Measurements from ENCODE around the gene IL37.
A peak's percentile ranks its signal among the peaks of the same experiment; 100 is the strongest.
"Not testable (repeated sequence)": the region's sequence is repeated elsewhere in the genome, so short reads cannot be mapped to it uniquely, and the experiment has no call there.

IL37 gene

GRCh38 chr2:112918256-112918655 is 7.3 kb downstream of the IL37 start:
- no peak for DNase-seq (ENCODE audit: low read depth, low spot score)
- H3K4me3 ChIP-seq (ENCODE audit: low read length), result no peak overlapping the region

GRCh38 chr2:112919086-112919485 is 8.1 kb downstream of the IL37 start:
- DNase-seq (ENCODE audit: low read depth, low spot score), result no peak

GRCh38 chr2:112920923-112921532 is 10.1 kb downstream of the IL37 start:
- no peak overlapping the region for H3K4me3 ChIP-seq (ENCODE audit: low read length)
- no peak for DNase-seq (ENCODE audit: low read depth, low spot score)

More at GRCh38 chr2:112919086-112919485, 8.1 kb downstream of the IL37 start:
- H3K4me3 ChIP-seq (ENCODE audit: low read length), result no peak overlapping the region

GRCh38 chr2:112921982-112922381 is 11.0 kb downstream of the IL37 start:
- H3K4me3 ChIP-seq (ENCODE audit: low read length), result no peak overlapping the region
- DNase-seq (ENCODE audit: low read depth, low spot score), result no peak

GRCh38 chr2:112923237-112923966 is 12.4 kb downstream of the IL37 start:
- no peak for DNase-seq (ENCODE audit: low read depth, low spot score)
- no peak overlapping the region for H3K4me3 ChIP-seq (ENCODE audit: low read length)

GRCh38 chr2:112923967-112924338 is 13.0 kb downstream of the IL37 start:
- DNase-seq (ENCODE audit: low read depth, low spot score), result no peak
- no peak overlapping the region for H3K4me3 ChIP-seq (ENCODE audit: low read length)

- no peak for DNase-seq (ENCODE audit: low read depth, low spot score)
- no peak overlapping the region for H3K4me3 ChIP-seq (ENCODE audit: low read length)
Observed at GRCh38 chr2:112924360-112924759, 13.4 kb downstream of the IL37 start.

- H3K4me3 ChIP-seq (ENCODE audit: low read length), result no peak overlapping the region
- DNase-seq (ENCODE audit: low read depth, low spot score), result no peak
Observed at GRCh38 chr2:112924821-112925220, 13.9 kb downstream of the IL37 start.

- DNase-seq (ENCODE audit: low read depth, low spot score), result no peak
Observed at GRCh38 chr2:112926707-112927106, 15.7 kb downstream of the IL37 start.

GRCh38 chr2:112927745-112928144 is 16.8 kb downstream of the IL37 start:
- no peak overlapping the region for H3K4me3 ChIP-seq (ENCODE audit: low read length)
- DNase-seq (ENCODE audit: low read depth, low spot score), result no peak

More at GRCh38 chr2:112926707-112927106, 15.7 kb downstream of the IL37 start:
- no peak overlapping the region for H3K4me3 ChIP-seq (ENCODE audit: low read length)

- H3K4me3 ChIP-seq (ENCODE audit: low read length), result no peak overlapping the region
- DNase-seq (ENCODE audit: low read depth, low spot score), result no peak
Observed at GRCh38 chr2:112933261-112933660, 22.3 kb downstream of the IL37 start.

GRCh38 chr2:112934117-112934516 is 23.2 kb downstream of the IL37 start:
- not testable (repeated sequence) for DNase-seq (ENCODE audit: low read depth, low spot score); H3K4me3 ChIP-seq (ENCODE audit: low read length)

- H3K4me3 ChIP-seq (ENCODE audit: low read length), result no peak overlapping the region
- no peak for DNase-seq (ENCODE audit: low read depth, low spot score)
Observed at GRCh38 chr2:112936927-112937232, 25.9 kb downstream of the IL37 start.

GRCh38 chr2:112938904-112939303 is 27.9 kb downstream of the IL37 start:
- DNase-seq (ENCODE audit: low read depth, low spot score), result no peak
- H3K4me3 ChIP-seq (ENCODE audit: low read length), result no peak overlapping the region

GRCh38 chr2:112939425-112939824 is 28.5 kb downstream of the IL37 start:
- no peak for DNase-seq (ENCODE audit: low read depth, low spot score)
- no peak overlapping the region for H3K4me3 ChIP-seq (ENCODE audit: low read length)

- DNase-seq (ENCODE audit: low read depth, low spot score), result no peak
- H3K4me3 ChIP-seq (ENCODE audit: low read length), result no peak overlapping the region
Observed at GRCh38 chr2:112940859-112941625, 30.1 kb downstream of the IL37 start.

- no peak overlapping the region for H3K4me3 ChIP-seq (ENCODE audit: low read length)
- DNase-seq (ENCODE audit: low read depth, low spot score), result peak; percentile 55
Observed at GRCh38 chr2:112941753-112942653, 31.0 kb downstream of the IL37 start.

- DNase-seq (ENCODE audit: low read depth, low spot score), result no peak
Observed at GRCh38 chr2:112942654-112943002, 31.7 kb downstream of the IL37 start.

GRCh38 chr2:112944971-112945370 is 34.0 kb downstream of the IL37 start:
- H3K4me3 ChIP-seq (ENCODE audit: low read length), result no peak overlapping the region
- no peak for DNase-seq (ENCODE audit: low read depth, low spot score)

More at GRCh38 chr2:112942654-112943002, 31.7 kb downstream of the IL37 start:
- no peak overlapping the region for H3K4me3 ChIP-seq (ENCODE audit: low read length)

Data from Jurkat, Clone E6-1 (cell line).